LNCAP (cell line): ENCODE measurements around the gene HEMGN.

Experiments
- CTCF ChIP-seq: fragments of 450-650 bp; IDR thresholded peaks from 2 replicates; pipeline ENCODE4 v1.5.1; 2017; ENCODE audit warnings: mild to moderate bottlenecking

The HEMGN gene

GRCh38 chr9:97938081-97938644, at the start of gene HEMGN:
Gene HEMGN (minus strand): TSS chr9:97938172. CDS start chr9:97938136, 36 bp downstream.
- TF ChIP-seq CTCF = no peak

- TF ChIP-seq CTCF = no peak
These were observed 49.5 kb upstream of the HEMGN start for GRCh38 chr9:97987487-97987886.

- TF ChIP-seq CTCF = no peak
These were observed 47.3 kb upstream of the HEMGN start for GRCh38 chr9:97985058-97985861.

- no peak for TF ChIP-seq CTCF
These were observed 46.5 kb upstream of the HEMGN start for GRCh38 chr9:97984188-97985057.

- no peak for TF ChIP-seq CTCF
These were observed 45.7 kb upstream of the HEMGN start for GRCh38 chr9:97983589-97984187.

- TF ChIP-seq CTCF = peak; percentile 88
These were observed 45.0 kb upstream of the HEMGN start, which contains the start of gene ANP32B for GRCh38 chr9:97982683-97983588. Gene ANP32B (plus strand): TSS chr9:97983341. CDS start chr9:97983556, 215 bp downstream.
